HUES6 (cell line): ENCODE results near the gene SLC39A11.

Experiments
- H3K27ac ChIP-seq: 2 replicates; pipeline ENCODE4 v1.7.0; 2013; ENCODE audit warnings: low read depth, mild to moderate bottlenecking, low read length, inconsistent platforms
- H3K27me3 ChIP-seq: 2 replicates; pipeline ENCODE4 v1.6.1; 2013; ENCODE audit warnings: low read length; ENCODE audit not compliant: control insufficient read depth, insufficient read depth
- H3K36me3 ChIP-seq: 2 replicates; pipeline ENCODE4 v1.6.1; 2013; ENCODE audit warnings: low read length; ENCODE audit not compliant: control insufficient read depth, insufficient read depth
- H3K4me1 ChIP-seq: 2 replicates; pipeline ENCODE4 v1.6.1; 2013; ENCODE audit warnings: low read length; ENCODE audit not compliant: control insufficient read depth, insufficient read depth
- H3K4me3 ChIP-seq: 2 replicates; pipeline ENCODE4 v1.5.1; 2013; ENCODE audit warnings: low read depth, low read length
- H3K9ac ChIP-seq: one replicate; pipeline ENCODE4 v1.6.1; 2013; ENCODE audit warnings: mild to moderate bottlenecking, low read length
- H3K9me3 ChIP-seq: 2 replicates; pipeline ENCODE4 v1.6.1; 2013; ENCODE audit warnings: low read depth, low read length; ENCODE audit not compliant: control insufficient read depth, insufficient read depth

Gene SLC39A11

GRCh38 chr17:72928454-72929136, 163.9 kb downstream of the SLC39A11 start:
- Histone ChIP-seq H3K27ac (no peak overlapping the region), H3K36me3 (no peaks in the 10 kb centered on the region), H3K9me3 (no peaks in the 10 kb centered on the region), H3K4me1 (no peaks in the 10 kb centered on the region; the same call in 1 of the 2 replicates), H3K4me3 (no peak overlapping the region), H3K27me3 (no peaks in the 10 kb centered on the region), H3K9ac (no peak overlapping the region)

DNA sequence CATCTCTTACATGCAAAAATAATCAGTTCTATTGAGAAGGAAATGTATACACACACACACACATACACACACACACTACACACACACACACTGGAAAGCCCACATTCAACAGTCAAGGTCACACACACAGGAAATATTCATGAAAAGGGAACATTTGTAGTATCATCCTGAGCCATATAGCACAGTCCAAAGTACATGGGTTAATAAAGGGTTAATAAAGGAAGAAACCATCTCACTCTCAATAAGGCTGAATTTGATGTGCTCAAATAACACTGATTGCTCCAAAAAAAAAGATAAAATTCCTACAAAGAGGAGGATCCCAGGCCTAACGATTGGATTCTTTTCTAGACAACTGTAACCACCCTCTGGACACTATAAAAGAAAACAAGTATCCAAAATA, 164.7 kb downstream of the SLC39A11 start:
- Histone ChIP-seq H3K4me1 (no peaks in the 10 kb centered on the region; the same call in 1 of the 2 replicates), H3K9ac (no peak overlapping the region), H3K4me3 (no peak overlapping the region), H3K27ac (no peak overlapping the region), H3K9me3 (no peaks in the 10 kb centered on the region), H3K36me3 (no peaks in the 10 kb centered on the region), H3K27me3 (no peaks in the 10 kb centered on the region)

GRCh38 chr17:72927146-72927545, 165.3 kb downstream of the SLC39A11 start:
- H3K4me3 ChIP-seq = no peak overlapping the region
- H3K4me1 ChIP-seq = no peaks in the 10 kb centered on the region; the same call in 1 of the 2 replicates
- no peaks in the 10 kb centered on the region for H3K9me3 ChIP-seq
- H3K27ac ChIP-seq = no peak overlapping the region
- H3K9ac ChIP-seq = no peak overlapping the region
- no peaks in the 10 kb centered on the region for H3K36me3 ChIP-seq
- H3K27me3 ChIP-seq = no peaks in the 10 kb centered on the region

GRCh38 chr17:72926171-72926570, 166.3 kb downstream of the SLC39A11 start:
- Histone ChIP-seq H3K27me3 (no peaks in the 10 kb centered on the region), H3K9ac (no peak overlapping the region), H3K27ac (no peak overlapping the region), H3K4me1 (no peaks in the 10 kb centered on the region; the same call in 1 of the 2 replicates), H3K4me3 (no peak overlapping the region), H3K9me3 (no peaks in the 10 kb centered on the region), H3K36me3 (no peaks in the 10 kb centered on the region)

- Histone ChIP-seq H3K27ac (no peak overlapping the region), H3K27me3 (no peaks in the 10 kb centered on the region), H3K9me3 (no peaks in the 10 kb centered on the region), H3K36me3 (no peaks in the 10 kb centered on the region), H3K9ac (no peak overlapping the region), H3K4me1 (no peaks in the 10 kb centered on the region; the same call in 1 of the 2 replicates), H3K4me3 (no peak overlapping the region)
Observed at GRCh38 chr17:72924196-72924595, 168.3 kb downstream of the SLC39A11 start.

DNA sequence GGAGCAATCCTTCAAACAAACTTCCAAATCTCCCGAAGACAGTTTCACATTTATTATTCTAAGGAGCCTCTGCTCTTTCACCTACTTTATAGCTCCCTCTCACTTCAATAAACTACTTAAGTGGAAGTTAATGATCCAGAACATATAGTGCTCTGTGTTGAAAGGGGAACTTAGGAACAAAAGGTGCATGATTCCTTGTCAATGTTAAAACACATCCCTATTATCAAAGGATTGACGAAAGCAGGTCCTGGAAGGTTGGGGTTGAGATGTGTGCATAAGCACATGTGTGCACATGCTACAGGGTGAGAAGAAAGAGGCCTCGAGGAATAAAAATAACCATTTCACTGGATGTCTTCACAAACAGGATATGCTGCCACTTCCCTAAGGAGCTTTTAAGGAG, 170.3 kb downstream of the SLC39A11 start:
- H3K4me3 ChIP-seq = no peak overlapping the region
- no peaks in the 10 kb centered on the region for H3K27me3 ChIP-seq
- no peak overlapping the region for H3K9ac ChIP-seq
- H3K4me1 ChIP-seq = no peaks in the 10 kb centered on the region; the same call in 1 of the 2 replicates
- 0 out of 2 replicates have a peak, but pooled peaks cover 3% of the 10 kb centered on the region for H3K9me3 ChIP-seq
- no peaks in the 10 kb centered on the region for H3K36me3 ChIP-seq
- no peak overlapping the region for H3K27ac ChIP-seq

GRCh38 chr17:72921347-72922054, 171.0 kb downstream of the SLC39A11 start:
- no peaks in the 10 kb centered on the region for H3K27me3 ChIP-seq
- H3K4me1 ChIP-seq = no peaks in the 10 kb centered on the region; the same call in 1 of the 2 replicates
- no peak overlapping the region for H3K4me3 ChIP-seq
- H3K36me3 ChIP-seq = no peaks in the 10 kb centered on the region
- no peak overlapping the region for H3K27ac ChIP-seq
- 0 out of 2 replicates have a peak, but pooled peaks cover 5% of the 10 kb centered on the region for H3K9me3 ChIP-seq
- no peak overlapping the region for H3K9ac ChIP-seq

DNA sequence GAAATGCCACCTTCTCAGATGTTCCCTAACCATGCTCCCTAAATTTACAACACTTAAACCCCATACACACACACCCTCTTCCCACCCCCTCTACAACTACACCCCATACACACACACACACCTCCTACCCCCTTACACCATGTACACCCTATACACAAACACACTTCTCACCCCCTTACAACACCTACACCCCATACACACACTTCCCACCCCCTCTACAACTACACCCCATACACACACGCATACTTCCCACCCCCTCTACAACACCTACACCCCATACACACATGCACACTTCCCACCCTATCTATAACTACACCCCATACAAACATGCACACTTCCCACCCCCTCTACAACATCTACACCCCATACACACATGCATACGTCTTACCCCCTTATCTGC, 172.0 kb downstream of the SLC39A11 start:
- no peak overlapping the region for H3K4me3 ChIP-seq
- no peaks in the 10 kb centered on the region for H3K36me3 ChIP-seq
- no peaks in the 10 kb centered on the region for H3K27me3 ChIP-seq
- 0 out of 2 replicates have a peak, but pooled peaks cover 5% of the 10 kb centered on the region for H3K9me3 ChIP-seq
- no peaks in the 10 kb centered on the region; the same call in 1 of the 2 replicates for H3K4me1 ChIP-seq
- no peak overlapping the region for H3K9ac ChIP-seq
- H3K27ac ChIP-seq = no peak overlapping the region

DNA sequence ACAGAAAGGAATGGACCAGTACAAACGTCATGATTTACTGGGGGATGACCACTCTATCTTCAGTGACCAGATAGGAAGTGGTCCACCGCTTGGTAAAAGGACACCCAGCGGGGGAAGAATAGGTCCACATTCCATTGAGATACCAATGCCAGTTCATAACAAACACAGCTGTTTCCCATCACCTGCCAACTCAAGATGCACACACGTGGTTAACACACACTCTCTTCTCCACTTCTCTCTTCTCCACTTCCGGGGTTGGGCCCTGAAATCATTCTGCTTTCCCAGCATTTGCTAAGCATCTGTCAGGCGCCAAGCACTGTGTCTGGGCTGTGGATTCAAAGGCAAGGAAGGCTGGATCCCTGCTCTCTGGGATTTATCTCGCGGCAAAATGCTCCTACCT, 175.5 kb downstream of the SLC39A11 start:
- H3K36me3 ChIP-seq = no peaks in the 10 kb centered on the region
- no peaks in the 10 kb centered on the region for H3K27me3 ChIP-seq
- H3K4me1 ChIP-seq = no peaks in the 10 kb centered on the region
- no peak overlapping the region for H3K9ac ChIP-seq
- H3K27ac ChIP-seq = no peak overlapping the region
- H3K9me3 ChIP-seq = 0 out of 2 replicates have a peak, but pooled peaks cover 5% of the 10 kb centered on the region
- no peak overlapping the region for H3K4me3 ChIP-seq

DNA sequence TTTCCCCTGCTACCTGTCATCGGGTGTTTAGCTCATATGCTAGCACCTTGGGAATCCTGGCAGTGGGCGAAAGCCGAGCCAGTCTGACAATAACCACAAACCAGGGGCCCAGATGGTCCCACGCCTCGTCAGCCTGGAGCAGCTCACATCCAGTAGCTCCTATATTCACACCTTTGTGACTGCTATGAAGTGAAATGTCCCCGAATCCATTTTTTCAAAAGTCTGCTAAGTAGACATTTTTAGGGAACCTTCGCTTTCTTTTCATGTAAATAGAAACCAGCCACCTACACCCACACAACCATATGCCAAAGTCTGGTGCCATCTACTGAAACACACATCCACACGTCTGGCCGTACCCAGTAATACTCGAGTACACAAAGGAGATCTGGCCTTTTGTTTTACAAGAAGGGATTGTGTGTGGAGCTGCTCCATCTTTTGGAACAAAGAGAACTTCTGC, 176.8 kb downstream of the SLC39A11 start:
- Histone ChIP-seq H3K27me3 (no peaks in the 10 kb centered on the region), H3K36me3 (no peaks in the 10 kb centered on the region), H3K9me3 (0 out of 2 replicates have a peak, but pooled peaks cover 5% of the 10 kb centered on the region), H3K4me1 (no peaks in the 10 kb centered on the region), H3K27ac (no peak overlapping the region), H3K4me3 (no peak overlapping the region), H3K9ac (no peak overlapping the region)

- Histone ChIP-seq H3K9ac (no peak overlapping the region), H3K27me3 (no peaks in the 10 kb centered on the region), H3K9me3 (0 out of 2 replicates have a peak, but pooled peaks cover 5% of the 10 kb centered on the region), H3K27ac (no peak overlapping the region), H3K4me1 (no peaks in the 10 kb centered on the region), H3K36me3 (no peaks in the 10 kb centered on the region), H3K4me3 (no peak overlapping the region)
Observed at GRCh38 chr17:72913142-72913682, 179.3 kb downstream of the SLC39A11 start.
